GM19240 (cell line): Measurements from ENCODE around the gene FAM83F.

Source experiments
- DNase-seq: peaks from one replicate; pipeline ENCODE4 v3.0.0; 2011; ENCODE audit warnings: low spot score; ENCODE audit not compliant: insufficient read length

The FAM83F gene

DNA sequence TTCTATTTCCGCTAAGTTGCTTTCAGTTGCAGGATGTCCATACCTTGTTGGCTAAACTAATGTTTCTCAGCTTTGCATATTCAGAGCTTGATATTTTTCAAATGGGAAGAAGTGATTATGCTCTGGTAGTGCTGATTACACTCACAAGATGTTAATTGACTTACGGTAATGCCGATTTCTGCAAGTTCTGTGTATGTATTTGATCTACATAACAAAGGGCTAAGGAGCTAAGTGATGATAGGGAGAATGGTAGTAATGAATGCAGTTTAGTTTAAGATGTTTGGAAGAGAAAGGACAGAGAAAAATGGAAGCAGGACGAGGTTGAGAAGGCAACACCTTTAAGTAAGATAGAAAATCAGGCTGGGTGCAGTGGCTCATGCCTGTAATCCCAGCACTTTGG lies 61.4 kb downstream of the FAM83F start:
- DNase-seq, result no peak

DNA sequence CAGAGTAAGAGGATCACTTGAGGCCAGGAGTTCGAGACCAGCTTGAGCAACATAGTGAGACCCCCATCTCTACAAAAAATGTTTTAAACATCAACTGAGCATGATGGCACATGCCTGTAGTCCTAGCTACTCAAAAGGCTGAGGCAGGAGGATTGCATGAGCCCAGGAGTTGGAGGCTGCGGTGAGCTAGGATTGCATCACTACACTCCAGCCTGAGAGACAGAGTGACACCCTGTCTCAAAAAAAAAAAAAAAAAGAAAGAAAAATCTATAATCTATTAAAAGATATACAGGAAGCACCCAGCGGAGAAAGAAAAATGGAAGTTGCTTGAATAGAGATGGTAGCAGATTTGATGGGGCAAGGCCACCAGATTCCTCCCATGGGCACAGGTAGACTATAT lies 61.8 kb downstream of the FAM83F start:
- DNase-seq, result no peak

DNA sequence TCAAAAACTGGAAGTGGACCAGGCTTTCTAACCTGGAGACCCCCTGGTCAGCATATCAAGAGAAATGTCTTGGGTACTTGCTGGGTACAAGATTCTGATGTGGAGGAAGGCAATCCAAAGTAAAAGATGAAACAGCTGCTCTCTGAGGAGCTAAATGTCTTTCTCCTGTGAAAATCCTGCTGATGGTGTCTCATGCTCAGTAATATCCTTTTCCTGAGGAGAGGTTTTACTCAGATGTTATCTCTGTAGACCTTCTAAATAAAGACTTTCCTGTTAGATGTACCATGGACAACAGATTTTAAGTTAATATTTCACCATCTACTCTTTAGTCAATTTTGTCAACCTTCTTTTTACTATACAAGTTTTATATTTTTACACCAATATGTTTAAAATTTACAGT lies 62.9 kb downstream of the FAM83F start:
- DNase-seq, result no peak

DNA sequence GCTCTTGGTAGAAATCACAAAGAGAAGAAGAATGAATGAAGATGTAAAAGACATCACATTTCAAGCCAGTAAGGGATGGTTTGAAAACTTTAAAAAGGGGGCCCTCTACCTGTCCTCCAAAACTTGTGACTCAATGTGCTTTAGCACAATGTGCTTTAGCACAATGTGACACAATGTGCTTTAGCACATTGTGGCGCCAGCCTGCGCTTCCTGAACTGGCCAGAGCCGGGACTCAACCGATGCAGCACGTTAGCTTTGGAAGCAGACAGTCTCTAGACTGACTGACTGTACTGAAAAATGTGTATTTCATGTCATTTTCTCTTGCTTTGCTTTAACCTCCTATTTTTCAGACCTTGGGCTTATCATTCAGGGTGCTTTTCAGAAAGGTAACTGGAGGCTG lies 63.5 kb downstream of the FAM83F start:
- no peak for DNase-seq

DNA sequence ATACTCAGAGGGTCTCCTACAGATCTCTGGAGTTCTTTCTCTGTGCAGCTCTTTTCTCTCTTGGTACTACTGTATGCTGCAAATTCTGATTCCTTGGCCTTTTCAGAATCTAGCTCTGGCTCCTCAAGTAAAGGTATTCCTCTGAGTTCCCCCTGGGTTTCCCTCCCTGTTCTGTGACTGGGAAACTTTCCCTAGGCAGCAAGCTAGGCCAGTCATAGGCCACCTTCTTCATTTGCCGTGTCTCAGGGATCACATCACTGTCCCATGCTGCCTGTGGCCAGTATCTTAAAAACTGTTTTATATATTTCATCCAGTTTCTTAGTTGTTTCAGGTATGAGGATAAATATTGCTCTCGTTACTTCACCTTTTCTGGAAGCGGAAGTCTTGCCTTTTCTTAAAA lies 71.2 kb downstream of the FAM83F start:
- DNase-seq, result no peak

DNA sequence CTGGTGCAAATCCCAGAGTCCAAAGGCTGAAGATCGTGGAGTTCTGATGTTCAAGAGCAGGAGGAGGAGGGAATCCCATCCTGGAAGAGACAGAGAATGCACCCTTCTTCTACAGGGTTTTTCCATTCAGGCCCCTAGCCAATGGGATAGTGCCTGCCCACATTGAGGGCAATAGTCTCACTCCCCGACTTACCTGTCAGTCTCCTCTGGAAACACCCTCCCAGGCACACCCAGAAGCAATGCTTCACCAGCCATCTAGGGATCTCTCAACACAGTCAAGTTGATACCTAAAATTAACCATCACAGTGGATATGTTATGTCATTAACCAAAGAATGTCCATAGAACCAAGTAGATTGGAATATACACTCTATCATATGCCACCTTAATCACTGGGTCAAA lies 72.9 kb downstream of the FAM83F start:
- DNase-seq, result no peak

DNA sequence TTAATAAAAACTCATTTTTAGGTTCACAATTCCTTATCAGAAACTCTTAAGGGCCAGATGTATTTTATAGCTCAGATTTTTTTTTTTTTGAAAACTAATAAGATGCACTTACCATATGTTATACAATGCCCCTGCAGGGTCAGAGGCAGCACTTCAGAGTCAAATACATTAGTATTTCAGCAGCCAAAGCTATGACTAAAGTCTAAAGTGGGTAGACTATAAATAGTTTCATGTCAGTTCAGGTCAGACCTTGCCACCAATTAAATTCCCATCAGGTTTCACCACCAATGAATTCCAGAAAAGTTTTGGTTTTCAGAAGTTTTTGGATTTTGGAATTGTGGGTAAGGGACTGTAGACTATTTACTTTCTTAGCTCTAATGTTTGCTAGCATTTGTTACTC lies 75.9 kb downstream of the FAM83F start:
- no peak for DNase-seq

DNA sequence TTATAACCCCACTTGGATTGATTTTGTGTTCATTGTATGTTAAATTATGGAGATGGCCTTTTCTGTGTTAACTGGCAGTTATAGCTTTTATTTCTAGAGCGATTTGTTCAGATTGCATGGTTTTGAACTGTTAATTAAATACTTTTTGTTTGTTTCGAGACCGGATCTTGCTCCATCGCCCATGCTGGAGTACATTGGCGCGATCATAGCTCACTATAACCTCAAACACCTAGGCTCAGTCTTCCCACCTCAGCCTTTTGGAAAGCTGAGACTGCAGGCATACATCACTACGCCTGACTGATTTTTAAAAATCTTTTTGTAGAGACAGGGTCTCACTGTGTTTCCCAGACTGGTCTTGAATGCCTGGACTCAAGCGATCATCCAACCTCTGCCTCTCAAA lies 77.0 kb downstream of the FAM83F start:
- no peak for DNase-seq

DNA sequence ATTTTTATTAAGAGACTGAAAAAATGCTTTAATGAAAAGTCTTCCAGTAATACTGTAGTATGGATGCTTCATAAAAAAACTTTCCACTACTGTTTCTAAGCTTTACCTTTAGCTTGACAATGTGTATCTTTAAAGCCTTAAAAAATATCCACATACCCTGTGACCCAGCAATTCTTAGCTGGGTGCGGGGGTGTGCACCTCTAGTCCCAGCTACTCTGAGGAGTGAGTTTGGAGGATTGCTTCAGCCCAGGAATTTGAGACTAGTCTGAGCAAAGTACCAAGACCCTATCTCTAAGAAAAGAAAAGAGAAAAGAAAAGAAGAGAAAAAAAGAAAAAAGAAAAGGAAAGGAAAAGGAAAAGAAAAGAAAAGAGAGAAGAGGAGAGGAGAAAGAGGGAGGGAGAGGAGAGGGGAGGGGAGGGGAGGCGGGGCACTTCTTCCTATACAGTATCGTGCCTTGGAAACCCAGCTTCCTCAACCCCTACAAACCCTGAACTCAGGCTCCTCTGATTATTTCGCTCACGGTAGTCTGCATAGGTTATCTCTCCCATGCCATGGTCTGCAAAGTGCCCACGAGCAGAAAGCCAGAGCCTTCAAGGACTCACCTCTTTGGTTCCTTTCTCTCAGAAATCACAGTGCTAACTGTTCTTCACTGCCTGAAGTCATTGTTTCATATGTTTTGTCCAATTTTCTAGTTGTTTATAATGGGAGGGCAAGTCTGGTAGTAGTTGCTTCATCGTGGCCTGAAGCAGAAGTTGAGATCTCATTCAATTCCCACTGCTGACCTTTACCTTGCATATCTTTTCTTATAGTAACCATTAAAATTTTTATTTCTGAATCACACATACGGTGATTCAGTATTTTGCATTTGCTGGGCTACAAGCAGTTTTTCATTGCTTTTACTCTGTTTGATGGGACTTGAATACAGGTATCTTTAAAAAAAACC lies 82.2 kb downstream of the FAM83F start:
- DNase-seq, result no peak

DNA sequence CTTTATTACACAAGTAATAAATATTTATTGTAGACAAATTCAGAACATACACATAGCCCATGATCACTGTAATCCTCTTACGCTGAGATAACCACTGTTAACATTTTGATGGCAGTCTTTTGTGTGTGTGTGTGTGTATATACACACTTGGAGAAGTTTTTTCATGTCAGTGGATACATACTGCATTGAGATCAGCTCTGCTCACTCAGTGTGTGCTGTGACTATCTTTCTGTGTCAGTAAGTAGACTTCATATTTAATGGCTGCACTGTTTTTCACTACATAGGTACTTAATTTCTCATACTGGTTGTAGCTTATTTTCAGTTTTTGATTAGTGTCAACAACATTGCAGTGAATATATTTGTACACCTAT lies 82.9 kb downstream of the FAM83F start:
- no peak for DNase-seq

DNA sequence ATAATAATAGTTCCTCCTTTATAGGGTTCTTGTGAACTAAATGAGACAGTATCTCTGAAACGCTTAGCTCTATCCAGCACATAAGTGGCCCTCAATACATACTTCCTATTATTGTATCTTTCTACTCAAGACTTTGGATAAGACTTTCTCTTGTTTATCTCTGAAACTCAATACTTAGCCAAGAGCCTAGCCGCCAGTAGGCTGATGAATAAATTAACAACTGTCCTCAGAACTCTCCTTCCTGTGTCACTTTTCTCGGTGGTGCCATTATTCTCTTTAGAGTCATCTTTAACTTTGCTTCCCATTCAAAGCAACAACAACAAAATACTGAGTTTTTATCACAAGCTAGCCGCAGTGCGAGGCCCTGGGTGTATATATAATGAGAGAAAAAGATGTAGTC lies 86.9 kb downstream of the FAM83F start:
- DNase-seq, result no peak

DNA sequence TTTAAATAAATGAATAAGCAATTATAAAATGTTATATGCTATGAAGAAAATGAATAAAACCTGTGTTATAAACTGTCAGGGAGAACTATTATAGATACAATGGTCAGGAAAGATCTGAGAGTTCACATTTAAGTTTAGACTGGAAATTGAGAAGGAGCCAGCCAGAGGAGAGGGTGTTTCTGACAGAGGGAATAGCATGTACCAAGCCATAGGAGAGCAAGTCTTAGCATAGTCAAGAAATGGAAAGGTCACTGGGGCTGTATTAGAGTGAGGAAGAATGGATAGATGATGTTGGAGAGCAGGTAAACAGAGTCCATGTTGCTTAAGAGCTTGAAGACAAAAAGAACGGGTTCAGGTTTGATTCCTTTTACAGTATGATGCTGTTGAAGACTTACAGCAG lies 87.4 kb downstream of the FAM83F start:
- DNase-seq, result no peak

DNA sequence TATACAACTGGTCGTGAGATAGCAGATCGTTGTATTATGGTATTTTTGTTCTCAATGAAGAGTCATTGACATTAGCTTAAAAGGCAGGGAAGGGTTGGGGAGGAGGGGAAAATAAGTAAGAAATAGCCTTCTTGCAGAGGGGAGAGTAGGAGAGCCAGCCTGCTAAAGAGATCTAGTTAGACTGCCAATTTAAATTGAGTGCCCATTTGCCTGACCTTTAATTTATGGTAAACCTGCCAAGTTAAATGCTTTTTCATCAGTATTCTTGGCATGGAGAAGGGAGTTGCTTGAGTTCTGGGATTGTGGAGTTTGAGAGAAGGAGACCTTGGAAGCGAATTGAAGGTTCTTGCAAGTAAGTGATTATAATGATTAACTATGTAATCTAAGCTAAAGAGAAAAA lies 89.0 kb downstream of the FAM83F start:
- no peak for DNase-seq

DNA sequence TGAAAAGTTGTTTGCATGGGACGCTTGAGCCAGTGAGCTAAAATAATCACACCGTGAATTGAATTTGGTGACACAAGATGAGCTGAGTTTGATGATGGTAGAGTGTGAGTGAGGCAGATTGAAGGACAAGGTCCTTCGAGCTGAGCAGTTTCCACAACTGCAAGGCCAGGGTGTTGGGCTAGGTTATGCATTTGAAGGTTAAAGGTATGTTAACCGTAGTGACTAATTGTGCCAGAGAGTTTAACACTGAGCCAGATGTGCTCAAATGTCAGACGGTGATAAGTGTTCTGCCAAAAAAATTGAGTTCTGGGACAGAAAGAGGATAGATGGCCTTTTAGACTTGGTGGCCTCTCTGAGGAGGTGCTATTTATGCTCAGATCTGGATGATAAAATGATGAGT lies 89.5 kb downstream of the FAM83F start:
- no peak for DNase-seq

DNA sequence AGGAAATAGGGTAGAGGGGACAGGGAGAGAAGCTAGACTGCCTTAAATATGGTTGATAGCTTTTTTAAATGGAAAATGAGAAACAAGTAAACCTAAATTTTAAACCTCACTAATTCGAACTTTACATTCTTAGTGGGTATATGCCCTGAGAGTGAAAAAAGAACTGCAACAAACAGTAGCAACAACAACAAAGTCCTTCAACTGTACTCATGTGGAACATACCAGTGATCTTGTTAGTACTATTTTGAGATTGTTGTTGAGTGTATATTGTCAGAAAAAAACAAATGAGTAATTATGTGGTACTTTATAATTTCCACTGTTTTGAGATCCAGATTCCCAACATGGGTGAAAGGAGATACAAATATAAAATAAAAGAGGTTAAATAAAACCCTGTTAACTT lies 94.1 kb downstream of the FAM83F start:
- no peak for DNase-seq
